IPS DF 6.9 (cell line): Measurements from ENCODE around the gene CDR2.

Source experiments
- DNase-seq: peaks from one replicate; pipeline ENCODE4 v3.0.0-alpha.2; 2013; ENCODE audit warnings: low read depth, low spot score
- H3K27ac ChIP-seq: one replicate; pipeline ENCODE4 v1.5.1; 2013; ENCODE audit warnings: low read length, control low read depth
- H3K27me3 ChIP-seq: 2 replicates; pipeline ENCODE4 v1.6.1; 2013; ENCODE audit warnings: mild to moderate bottlenecking, low read length; ENCODE audit not compliant: control insufficient read depth, insufficient read depth
- H3K36me3 ChIP-seq: 2 replicates; pipeline ENCODE4 v1.6.1; 2013; ENCODE audit warnings: low read length; ENCODE audit not compliant: control insufficient read depth, insufficient read depth
- H3K4me1 ChIP-seq: 2 replicates; pipeline ENCODE4 v1.6.1; 2013; ENCODE audit warnings: low read length; ENCODE audit not compliant: control insufficient read depth, insufficient read depth
- H3K4me3 ChIP-seq: 2 replicates; pipeline ENCODE4 v1.5.1; 2013; ENCODE audit warnings: mild to moderate bottlenecking, low read length
- H3K9me3 ChIP-seq: 2 replicates; pipeline ENCODE4 v1.6.1; 2013; ENCODE audit warnings: low read length, inconsistent platforms; ENCODE audit not compliant: control insufficient read depth, insufficient read depth
- WGBS: extraction: QIAGEN DNeasy Blood & Tissue Kit; methylation state at CpG from one replicate; pipeline ENCODE4 v1.1.7; 2013; ENCODE audit warnings: mixed read lengths, missing lambda C conversion rate; ENCODE audit not compliant: insufficient read length, insufficient coverage; 5-methylcytosine and 5-hydroxymethylcytosine counted together

Gene CDR2

DNA sequence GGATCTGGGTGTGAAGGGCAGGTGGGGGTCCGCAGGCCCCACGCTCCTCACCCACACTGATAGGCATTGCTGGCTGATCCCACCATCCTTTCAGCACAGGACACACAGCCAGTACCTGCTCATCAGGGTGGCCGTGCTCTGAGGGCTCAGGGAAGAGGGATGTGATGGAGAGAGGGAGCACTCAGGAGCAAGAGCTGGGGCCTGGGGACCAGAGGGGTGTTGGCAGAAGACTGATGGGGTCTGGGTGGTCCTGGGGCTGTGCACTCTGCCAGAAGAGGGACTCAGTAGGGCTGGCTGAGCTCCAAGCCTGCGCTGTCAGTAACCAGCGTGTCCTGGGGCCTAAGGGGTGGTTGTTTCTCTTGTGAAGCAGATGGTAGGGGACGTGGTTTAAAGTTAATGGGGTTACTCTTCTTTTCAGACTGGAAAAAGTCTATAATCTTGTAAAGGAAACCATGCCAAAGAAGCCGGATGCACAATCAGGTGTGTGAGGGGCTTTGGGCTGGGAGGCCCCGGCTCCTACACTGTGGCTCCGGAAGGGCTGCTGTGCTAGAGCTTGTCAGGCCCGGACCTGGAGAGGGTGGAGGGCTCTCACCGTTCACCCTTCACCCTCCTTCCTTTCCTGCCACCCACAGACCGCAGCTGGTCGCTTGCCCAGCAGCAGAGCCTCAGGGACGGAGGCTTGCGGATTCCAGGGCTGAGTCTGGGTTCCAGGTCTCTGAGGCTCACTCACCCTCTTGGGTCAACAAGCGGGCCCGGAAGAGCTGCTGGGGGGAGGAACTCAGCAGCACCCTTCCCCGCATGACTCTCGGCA, 49.4 kb downstream of the CDR2 start:
- DNase-seq, result no peak
- WGBS, result no CpG with 5 or more reads among the region's 19 CpGs
- peaks cover 58% of the 10 kb centered on the region for H3K36me3 ChIP-seq

DNA sequence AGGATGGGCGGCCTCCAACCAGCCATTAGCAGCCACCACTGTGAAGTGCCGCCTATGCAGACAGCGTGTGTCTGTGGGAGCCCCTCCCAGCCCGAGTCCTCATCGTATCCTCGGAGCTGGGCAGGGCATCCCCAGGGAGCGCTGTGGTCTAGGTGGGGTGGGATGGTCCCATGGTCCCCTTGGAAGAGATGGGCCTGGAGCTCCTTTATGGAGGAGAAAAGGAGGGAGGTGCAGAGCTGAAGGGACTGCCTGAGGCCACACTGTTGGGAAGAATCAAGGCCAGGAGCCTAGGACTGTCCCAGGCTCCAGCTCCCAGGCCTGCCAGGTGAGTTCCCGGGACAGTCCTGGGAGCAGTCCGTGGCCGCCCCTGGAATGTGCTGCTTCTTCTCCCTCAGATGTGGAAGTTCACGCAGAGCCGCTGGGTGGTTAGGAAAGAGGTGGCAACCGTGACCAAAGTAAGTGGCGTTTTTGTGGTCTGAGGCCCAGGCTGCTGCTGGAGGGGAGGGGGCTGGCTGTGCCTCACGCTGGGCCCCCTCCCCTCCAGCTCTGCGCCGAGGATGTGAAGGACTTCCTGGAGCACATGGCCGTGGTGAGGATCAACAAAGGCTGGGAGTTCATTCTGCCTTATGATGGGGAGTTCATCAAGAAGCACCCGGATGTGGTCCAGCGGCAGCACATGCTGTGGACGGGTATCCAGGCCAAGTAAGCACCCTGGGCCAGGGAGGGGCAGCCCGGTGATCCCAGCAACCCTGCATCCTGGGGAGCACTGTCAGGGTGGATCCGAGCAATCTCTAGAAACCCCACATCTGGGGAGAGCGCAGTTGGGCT, 50.2 kb downstream of the CDR2 start:
- H3K9me3 ChIP-seq, result no peaks in the 10 kb centered on the region
- no peak overlapping the region for H3K4me3 ChIP-seq
- no peak for DNase-seq
- H3K27ac ChIP-seq, result no peak overlapping the region
- no peaks in the 10 kb centered on the region for H3K27me3 ChIP-seq
- H3K36me3 ChIP-seq, result peaks cover 58% of the 10 kb centered on the region
- no CpG with 5 or more reads among the region's 24 CpGs for WGBS
- no peaks in the 10 kb centered on the region for H3K4me1 ChIP-seq

More for the DNA sequence above, 49.4 kb downstream of the CDR2 start:
- H3K4me3 ChIP-seq, result no peak overlapping the region
- no peaks in the 10 kb centered on the region for H3K27me3 ChIP-seq
- H3K27ac ChIP-seq, result no peak overlapping the region
- H3K4me1 ChIP-seq, result no peaks in the 10 kb centered on the region
- H3K9me3 ChIP-seq, result no peaks in the 10 kb centered on the region

- Histone ChIP-seq H3K4me1 (no peaks in the 10 kb centered on the region), H3K9me3 (no peaks in the 10 kb centered on the region), H3K4me3 (no peak overlapping the region), H3K36me3 (peaks cover 56% of the 10 kb centered on the region), H3K27me3 (no peaks in the 10 kb centered on the region), H3K27ac (no peak overlapping the region)
- no CpG with 5 or more reads among the region's 12 CpGs for WGBS
- no peak for DNase-seq
Measured at GRCh38 chr16:22323173-22323958, 51.1 kb downstream of the CDR2 start.

DNA sequence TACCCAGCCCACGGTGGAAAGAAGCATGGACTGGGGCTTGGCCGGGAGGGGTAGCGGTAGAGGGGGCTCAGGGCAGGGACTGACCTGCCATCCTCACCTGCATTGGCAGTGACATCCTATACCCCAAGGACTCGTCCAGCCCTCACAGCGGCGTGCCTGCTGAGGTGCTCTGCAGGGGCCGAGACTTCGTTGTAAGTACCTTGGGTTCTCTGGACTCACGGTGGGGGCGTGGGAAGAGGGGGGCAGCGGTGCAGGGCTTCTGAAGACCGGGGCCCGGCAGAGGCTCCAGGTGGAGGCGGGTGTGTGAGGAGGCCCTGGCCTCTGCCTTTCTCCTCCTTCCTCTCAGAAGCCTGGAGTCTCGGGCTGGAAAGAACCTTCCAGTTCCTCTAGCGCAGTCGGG, 51.7 kb downstream of the CDR2 start:
- H3K9me3 ChIP-seq, result no peaks in the 10 kb centered on the region
- no peak overlapping the region for H3K27ac ChIP-seq
- H3K27me3 ChIP-seq, result no peaks in the 10 kb centered on the region
- H3K4me1 ChIP-seq, result no peaks in the 10 kb centered on the region
- WGBS, result no CpG with 5 or more reads among the region's 17 CpGs
- H3K4me3 ChIP-seq, result no peak overlapping the region
- no peak for DNase-seq
- peaks cover 50% of the 10 kb centered on the region for H3K36me3 ChIP-seq

DNA sequence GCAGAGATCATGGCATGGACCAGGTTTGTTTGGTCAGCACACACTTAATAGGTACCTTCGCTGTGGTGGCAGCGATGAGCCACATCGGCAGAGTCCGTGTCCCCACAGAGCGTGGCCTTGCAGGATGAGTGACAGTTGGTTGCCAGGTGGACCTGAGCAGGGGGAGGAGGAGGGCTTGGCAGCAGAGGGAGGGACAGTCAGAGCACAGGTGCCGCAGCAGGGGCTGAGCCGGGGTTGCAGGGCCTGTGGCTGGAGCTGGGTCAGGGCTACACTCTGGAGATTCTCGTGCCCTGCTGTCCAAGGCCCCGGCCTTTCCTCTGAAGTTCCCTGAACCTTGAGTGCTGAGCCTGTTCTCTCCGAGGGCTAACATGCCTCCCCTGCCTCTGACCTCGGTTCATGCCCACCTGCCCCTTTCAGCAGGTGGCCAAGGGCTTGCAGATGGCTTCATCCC, 52.4 kb downstream of the CDR2 start:
- Histone ChIP-seq H3K4me1 (no peaks in the 10 kb centered on the region), H3K9me3 (no peaks in the 10 kb centered on the region), H3K27me3 (no peaks in the 10 kb centered on the region), H3K27ac (no peak overlapping the region), H3K4me3 (no peak overlapping the region), H3K36me3 (peaks cover 48% of the 10 kb centered on the region)
- WGBS, result no CpG with 5 or more reads among the region's 11 CpGs
- no peak for DNase-seq

- WGBS, result no CpG with 5 or more reads among the region's 16 CpGs
- Histone ChIP-seq H3K4me1 (no peaks in the 10 kb centered on the region), H3K9me3 (no peaks in the 10 kb centered on the region), H3K36me3 (peaks cover 48% of the 10 kb centered on the region), H3K27me3 (no peaks in the 10 kb centered on the region), H3K4me3 (no peak overlapping the region), H3K27ac (no peak overlapping the region)
- DNase-seq, result no peak
Measured at GRCh38 chr16:22321340-22322001, 52.9 kb downstream of the CDR2 start.

- DNase-seq, result no peak
- Histone ChIP-seq H3K27me3 (no peaks in the 10 kb centered on the region), H3K9me3 (no peaks in the 10 kb centered on the region), H3K4me1 (no peaks in the 10 kb centered on the region), H3K4me3 (no peak overlapping the region), H3K27ac (no peak overlapping the region), H3K36me3 (peaks cover 44% of the 10 kb centered on the region)
- WGBS, result no CpG with 5 or more reads among the region's 13 CpGs
Measured at GRCh38 chr16:22320572-22321339, 53.7 kb downstream of the CDR2 start.

- WGBS, result no CpG with 5 or more reads among the region's 18 CpGs
- no peak for DNase-seq
- Histone ChIP-seq H3K27ac (no peak overlapping the region), H3K4me3 (no peak overlapping the region), H3K27me3 (no peaks in the 10 kb centered on the region), H3K36me3 (peaks cover 35% of the 10 kb centered on the region), H3K9me3 (no peaks in the 10 kb centered on the region), H3K4me1 (no peaks in the 10 kb centered on the region)
Measured at GRCh38 chr16:22318690-22319358, 55.6 kb downstream of the CDR2 start.

- H3K27me3 ChIP-seq, result no peaks in the 10 kb centered on the region
- no peak overlapping the region for H3K27ac ChIP-seq
- peaks cover 37% of the 10 kb centered on the region for H3K36me3 ChIP-seq
- no peak overlapping the region for H3K4me3 ChIP-seq
- no peaks in the 10 kb centered on the region for H3K4me1 ChIP-seq
- DNase-seq, result no peak
- no peaks in the 10 kb centered on the region for H3K9me3 ChIP-seq
- no CpG with 5 or more reads among the region's 6 CpGs for WGBS
Measured at GRCh38 chr16:22317625-22318024, 56.8 kb downstream of the CDR2 start.
